ENCODE results near the gene EXD3.

Gene EXD3

GRCh38 chr9:137446851-137447471 lies 24.0 kb upstream of the EXD3 start:
- DNase-seq: no peak

- no peak for DNase-seq
These were observed 23.0 kb upstream of the EXD3 start for GRCh38 chr9:137445930-137446431.

GRCh38 chr9:137445275-137445807 lies 22.4 kb upstream of the EXD3 start:
- peak; percentile 91 to 92 for DNase-seq

GRCh38 chr9:137444106-137444790 lies 21.3 kb upstream of the EXD3 start:
- no peak for DNase-seq

DNA sequence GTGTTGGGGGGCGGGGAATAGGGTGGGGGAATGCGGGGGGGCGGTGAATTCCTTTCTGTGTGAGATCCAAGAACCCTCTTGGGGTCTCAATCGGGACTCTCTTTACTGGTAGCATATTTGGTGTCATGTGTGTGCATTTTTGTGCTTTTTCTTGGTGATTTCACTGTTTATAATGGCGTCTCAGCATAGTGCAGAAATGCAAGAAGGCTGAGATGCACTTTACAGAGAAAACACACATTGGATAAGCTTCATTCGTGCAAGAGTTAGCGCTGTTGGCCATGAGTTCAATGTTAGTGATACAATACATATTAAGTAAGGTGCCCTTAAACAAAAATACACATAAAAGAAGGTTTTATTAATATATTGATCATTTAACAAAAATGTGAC lies 19.0 kb upstream of the EXD3 start:
- DNase-seq: no peak

DNA sequence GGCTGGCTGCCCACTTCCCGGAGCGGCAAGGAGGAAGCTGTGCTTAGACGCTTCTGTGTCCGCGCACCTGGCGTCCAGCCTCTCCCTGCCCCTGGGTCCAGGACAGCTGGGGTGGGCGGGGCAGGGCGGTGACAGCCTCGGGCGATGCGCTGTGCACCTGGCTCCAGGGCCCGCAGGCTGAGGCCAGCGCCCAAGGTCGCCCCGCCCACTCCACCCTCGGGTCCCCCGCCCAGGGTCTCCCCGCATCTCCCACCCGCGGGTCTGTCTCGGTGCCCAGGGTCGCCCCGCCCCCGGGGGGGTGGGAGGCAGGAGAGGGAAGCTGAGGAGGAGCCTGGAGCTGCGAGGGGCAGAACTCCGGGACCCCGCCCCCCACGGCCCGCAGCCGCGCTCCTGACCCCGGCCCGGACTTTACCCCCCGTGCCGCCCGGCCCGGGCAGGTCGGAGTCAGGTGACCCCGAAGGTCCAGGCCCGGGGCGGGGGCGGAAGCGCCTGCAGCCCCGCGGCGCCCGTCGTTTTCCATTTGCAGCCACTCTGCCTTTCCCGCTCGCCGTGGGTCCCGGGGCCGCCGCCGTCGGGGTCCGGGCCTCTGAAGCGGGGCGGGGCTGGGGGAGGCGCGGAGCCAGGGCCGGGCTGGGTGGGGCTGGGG lies 18.4 kb upstream of the EXD3 start, which contains the start of gene ENTPD8:
Gene ENTPD8 (minus strand): TSS at position 69 of the 646 bp plus-strand sequence. CDS start 3,072 bp downstream, outside the sequence.
- DNase-seq: no peak

- no peak for DNase-seq
These were observed 16.3 kb upstream of the EXD3 start for GRCh38 chr9:137439158-137439714.

- DNase-seq: no peak
These were observed 15.7 kb upstream of the EXD3 start for GRCh38 chr9:137438591-137439157.

- no peak for DNase-seq
These were observed 15.0 kb upstream of the EXD3 start for GRCh38 chr9:137437691-137438590.

DNA sequence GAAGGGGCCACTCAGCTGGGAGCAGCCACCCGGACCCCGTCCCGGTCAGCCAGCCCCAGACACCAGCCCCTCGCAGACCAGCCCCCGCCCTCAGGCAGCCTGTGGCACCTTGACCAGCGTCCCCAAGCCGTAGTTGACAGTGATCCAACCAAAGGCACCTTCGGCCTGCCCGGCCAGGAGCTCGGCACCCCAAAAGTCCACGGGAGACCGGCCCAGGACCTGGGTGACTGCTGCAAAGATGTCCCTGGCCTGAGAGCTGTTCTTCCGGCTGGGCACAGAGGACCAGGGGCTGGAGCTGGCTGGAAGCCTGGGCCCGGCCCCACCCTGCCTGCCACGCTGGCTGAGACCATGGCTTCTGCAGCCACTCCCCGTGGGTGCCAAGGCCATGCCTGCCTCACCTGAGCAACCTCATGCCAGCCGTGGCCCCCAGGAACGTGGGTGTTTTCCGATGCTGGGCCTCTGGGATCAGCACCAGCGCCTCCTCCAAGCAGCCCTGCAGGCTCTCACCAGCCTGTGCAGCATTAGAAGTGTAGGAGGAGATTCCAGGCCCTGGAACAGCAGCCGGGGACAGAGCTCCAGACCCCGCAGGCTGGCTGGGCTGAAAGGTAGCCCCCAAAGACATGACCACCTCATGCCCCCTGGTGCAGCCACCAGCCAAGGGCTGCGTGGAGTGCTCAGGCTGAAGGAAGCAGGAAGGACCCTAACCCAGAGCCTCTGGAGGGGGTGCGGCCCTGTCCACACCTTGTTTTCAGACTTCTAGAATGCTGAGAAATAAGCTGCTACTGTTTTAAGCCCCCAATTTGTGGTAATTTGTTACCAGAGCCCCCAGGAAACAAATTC lies 14.0 kb upstream of the EXD3 start:
- no peak for DNase-seq

DNA sequence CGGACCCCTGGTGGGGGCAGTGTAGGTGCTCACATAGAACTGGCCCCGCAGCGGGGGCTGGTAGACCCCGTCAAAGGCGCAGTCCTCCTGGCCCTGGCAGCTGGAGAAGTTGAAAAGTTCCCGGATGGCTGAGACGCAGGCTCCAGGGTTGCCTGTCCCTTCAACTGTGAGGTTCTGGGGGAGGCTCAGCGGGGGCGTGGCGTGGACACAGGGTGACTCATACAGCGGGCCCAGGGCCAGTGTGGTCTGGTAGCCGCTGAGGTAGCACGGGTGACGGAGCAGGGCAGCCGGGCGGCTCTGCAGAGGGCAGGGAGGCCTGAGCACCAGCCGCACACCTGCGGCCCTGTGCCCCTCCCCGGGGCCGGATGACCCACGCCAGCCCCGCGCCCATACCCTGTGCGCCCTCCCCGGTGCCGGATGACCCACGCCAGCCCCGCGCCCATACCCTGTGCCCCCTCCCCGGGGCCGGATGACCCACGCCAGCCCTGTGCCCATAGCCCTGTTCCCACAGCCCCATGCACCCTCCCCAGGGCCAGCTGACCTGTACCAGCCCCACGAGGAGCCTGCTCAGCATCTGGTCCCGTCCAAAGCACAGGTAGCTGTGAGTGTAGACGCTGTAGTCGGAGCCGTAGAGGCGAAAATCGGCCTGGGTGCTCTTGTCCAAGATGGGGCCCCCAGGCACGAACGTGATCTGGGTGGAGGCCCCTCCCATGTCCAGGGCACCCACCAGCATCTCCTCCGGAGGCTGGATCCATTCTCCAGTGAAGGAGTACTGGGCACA lies 13.2 kb upstream of the EXD3 start:
- DNase-seq: no peak

DNA sequence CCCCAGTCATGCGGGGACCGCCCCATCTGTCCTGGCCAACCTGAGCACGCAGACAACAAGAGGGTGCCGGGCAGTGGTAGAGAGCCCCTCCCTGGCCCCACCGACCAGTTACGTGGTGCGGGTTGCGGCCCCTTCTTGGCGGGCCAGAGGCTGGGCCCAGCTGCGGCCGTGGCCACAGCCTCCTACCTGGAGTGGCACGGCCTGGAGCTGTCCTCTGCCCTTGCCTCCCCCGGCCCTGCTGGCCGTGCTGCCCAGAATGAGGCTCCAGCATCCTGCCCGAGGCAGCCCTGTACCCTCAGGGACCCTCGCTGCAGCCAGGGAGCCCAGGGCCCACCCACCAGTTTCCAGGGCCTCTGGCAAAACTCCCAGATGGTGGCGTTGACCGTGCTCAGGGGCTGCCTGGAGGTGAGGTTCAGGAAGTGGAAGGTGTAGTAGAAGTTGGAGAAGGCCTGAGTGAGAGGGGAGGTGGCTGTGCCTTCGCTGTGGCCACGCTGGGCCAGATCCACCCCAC lies 12.5 kb upstream of the EXD3 start:
- no peak for DNase-seq

GRCh38 chr9:137434498-137435380 lies 11.8 kb upstream of the EXD3 start:
- DNase-seq: no peak

GRCh38 chr9:137433916-137434431 lies 11.0 kb upstream of the EXD3 start:
- no peak for DNase-seq

GRCh38 chr9:137433349-137433915 lies 10.5 kb upstream of the EXD3 start:
- DNase-seq: no peak

- no peak for DNase-seq
These were observed 9.9 kb upstream of the EXD3 start for GRCh38 chr9:137432687-137433348.

- no peak for DNase-seq
These were observed 8.5 kb upstream of the EXD3 start for GRCh38 chr9:137431416-137431931.
